A549 (cell line): ENCODE measurements around the gene HDHD5. TPM values are rescaled to one million over a fixed set of nuclear protein-coding genes. Genes with fewer than 3 reads are reported as not detected.

Experiments used
- ATAC-seq, 2 experiments: fragments of 200-7000 bp in 1 of 2; fragments of >200 bp in 1 of 2; cut with Nextera tagmentation in 1 of 2; cut with Tn5 transposase in 1 of 2; 3 replicates each; pipeline versions ENCODE4 v1.8.0 to v1.9.1; 2018 to 2020; ENCODE audit warnings: mild to moderate bottlenecking in 1 of 2, moderate library complexity in 1 of 2
- CTCF ChIA-PET: fragments of 300-600 bp; sonication (Branson Sonifier 250); formaldehyde crosslinking; extraction: SDS; loops from one replicate; lab custom pipeline; 2021; ENCODE audit warnings: antibody characterized with exemption, inconsistent platforms; lab: Yijun Ruan, JAX
- POLR2A ChIA-PET: fragments of 350-600 bp; formaldehyde crosslinking; extraction: SDS; loops from one replicate; lab custom pipeline; 2021; ENCODE audit warnings: antibody characterized with exemption, inconsistent platforms; lab: Yijun Ruan, JAX
- DNase-seq, 2 experiments: peaks; one replicate each; pipeline versions ENCODE4 v3.0.0 to v3.0.0-alpha.2; 2011 to 2016; ENCODE audit warnings: low read depth in 1 of 2, low spot score in 1 of 2
- FAIRE-seq: peaks from 2 replicates; lab custom pipeline; 2011; peaks lifted over from hg19 to GRCh38; lab: Jason Lieb, UNC
- H3K27ac ChIP-seq, 2 experiments: fragments of >200 bp; sonication (Bioruptor Twin); formaldehyde crosslinking; 3 replicates each; pipeline ENCODE4 v1.5.1; 2016 to 2017
- H3K4me1 ChIP-seq: fragments of >200 bp; sonication (Bioruptor Twin); formaldehyde crosslinking; 3 replicates; pipeline ENCODE4 v1.6.1; 2016
- H3K4me2 ChIP-seq: fragments of >200 bp; sonication (Bioruptor Twin); formaldehyde crosslinking; 3 replicates; pipeline ENCODE4 v1.6.1; 2016
- H3K4me3 ChIP-seq: fragments of >200 bp; sonication (Bioruptor Twin); formaldehyde crosslinking; 3 replicates; pipeline ENCODE4 v1.5.1; 2016
- H3K9me3 ChIP-seq: fragments of >200 bp; sonication (Bioruptor Twin); formaldehyde crosslinking; 3 replicates; pipeline ENCODE4 v1.6.1; 2016
- BCL3 ChIP-seq: fragments of >200 bp; sonication (Bioruptor Twin); formaldehyde crosslinking; IDR thresholded peaks from 3 replicates; pipeline ENCODE4 v1.6.1; 2016
- CBX2 ChIP-seq: fragments of 200-600 bp; sonication (generic); IDR thresholded peaks from 2 replicates; pipeline ENCODE4 v1.6.1; 2016; ENCODE audit warnings: low read depth, mild to moderate bottlenecking, borderline replicate concordance
- CBX8 ChIP-seq: fragments of 200-600 bp; sonication (generic); IDR thresholded peaks from 2 replicates; pipeline ENCODE4 v1.6.1; 2016
- CEBPB ChIP-seq, 2 experiments: fragments of >200 bp in 1 of 2; sonication (Bioruptor Twin) in 1 of 2; formaldehyde crosslinking in 1 of 2; IDR thresholded peaks; 2 replicates each; pipeline ENCODE4 v1.6.1; 2012 to 2016
- EHF ChIP-seq: fragments of 250-450 bp; sonication (Bioruptor Pico); IDR thresholded peaks from 2 replicates; pipeline ENCODE4 v1.5.0; 2020; ENCODE audit warnings: mild to moderate bottlenecking
- ESRRA ChIP-seq: fragments of 150-350 bp; IDR thresholded peaks from 2 replicates; pipeline ENCODE4 v1.6.1; 2014; ENCODE audit warnings: mild to moderate bottlenecking, low read length, borderline replicate concordance
- FOSB ChIP-seq: fragments of 250-450 bp; sonication (Bioruptor Pico); IDR thresholded peaks from 2 replicates; pipeline ENCODE4 v1.5.0; 2020; ENCODE audit warnings: mild to moderate bottlenecking, moderate library complexity
- FOSL2 ChIP-seq, 2 experiments: fragments of 450-650 bp in 1 of 2; fragments of >200 bp in 1 of 2; sonication (Bioruptor Twin) in 1 of 2; formaldehyde crosslinking; IDR thresholded peaks; 2 replicates each; pipeline versions ENCODE4 v1.5.0 to v1.6.1; 2016 to 2020; ENCODE audit warnings: mild to moderate bottlenecking in 1 of 2, moderate library complexity in 1 of 2
- FOXS1 ChIP-seq: fragments of 250-450 bp; sonication (Bioruptor Pico); IDR thresholded peaks from 2 replicates; pipeline ENCODE4 v1.5.0; 2020; ENCODE audit warnings: mild to moderate bottlenecking, moderate library complexity
- GATA3 ChIP-seq: IDR thresholded peaks from 2 replicates; pipeline ENCODE4 v1.6.1; 2012; ENCODE audit warnings: borderline replicate concordance
- HDAC2 ChIP-seq: fragments of 200-600 bp; sonication (generic); IDR thresholded peaks from 2 replicates; pipeline ENCODE4 v1.6.1; 2016
- JUN ChIP-seq, 2 experiments: fragments of >200 bp; sonication (Bioruptor Twin); formaldehyde crosslinking; IDR thresholded peaks; 2 replicates in 1 of 2; 3 replicates in 1 of 2; pipeline ENCODE4 v1.6.1; 2016 to 2017
- JUNB ChIP-seq: fragments of >200 bp; sonication (Bioruptor Twin); formaldehyde crosslinking; IDR thresholded peaks from 2 replicates; pipeline ENCODE4 v1.6.1; 2016
- MAFK ChIP-seq: fragments of 450-650 bp; IDR thresholded peaks from 2 replicates; pipeline ENCODE4 v1.6.1; 2014; ENCODE audit not compliant: partially characterized antibody
- MYC ChIP-seq: IDR thresholded peaks from 2 replicates; pipeline ENCODE4 v1.6.1; 2012; ENCODE audit warnings: mild to moderate bottlenecking, inconsistent platforms, low read length, improper control_type of control experiment, borderline replicate concordance
- NFE2L2 ChIP-seq: fragments of 150-350 bp; conservative IDR thresholded peaks from 2 replicates; pipeline ENCODE4 v1.6.1; 2014; ENCODE audit warnings: low read length
- NPAS2 ChIP-seq: fragments of 250-450 bp; sonication (Bioruptor Pico); IDR thresholded peaks from 2 replicates; pipeline ENCODE4 v1.8.0; 2022; ENCODE audit warnings: mild to moderate bottlenecking, moderate library complexity, borderline replicate concordance
- NR3C1 ChIP-seq: fragments of >200 bp; sonication (Bioruptor Twin); formaldehyde crosslinking; IDR thresholded peaks from 3 replicates; pipeline ENCODE4 v1.6.1; 2017
- PHF8 ChIP-seq: fragments of 200-600 bp; sonication (generic); IDR thresholded peaks from 2 replicates; pipeline ENCODE4 v1.6.1; 2016; ENCODE audit warnings: low read depth, mild to moderate bottlenecking, antibody characterized with exemption, moderate library complexity, borderline replicate concordance
- POLR2A ChIP-seq: IDR thresholded peaks from 2 replicates; pipeline ENCODE4 v1.6.1; 2012; ENCODE audit warnings: mild to moderate bottlenecking, low read length
- RAD21 ChIP-seq, 2 experiments: fragments of >200 bp in 1 of 2; sonication (Bioruptor Twin) in 1 of 2; formaldehyde crosslinking in 1 of 2; IDR thresholded peaks in 1 of 2; conservative IDR thresholded peaks in 1 of 2; 2 replicates in 1 of 2; 3 replicates in 1 of 2; pipeline ENCODE4 v1.6.1; 2012 to 2018; ENCODE audit warnings: inconsistent platforms in 1 of 2
- RARB ChIP-seq: fragments of 250-450 bp; sonication (Bioruptor Pico); IDR thresholded peaks from 2 replicates; pipeline ENCODE4 v1.8.0; 2021; ENCODE audit warnings: mild to moderate bottlenecking, moderate library complexity
- RCOR1 ChIP-seq: fragments of 150-350 bp; IDR thresholded peaks from 2 replicates; pipeline ENCODE4 v1.6.1; 2014; ENCODE audit warnings: antibody characterized with exemption, low read length, low read depth
- RNF2 ChIP-seq: fragments of 200-600 bp; sonication (generic); IDR thresholded peaks from 2 replicates; pipeline ENCODE4 v1.6.1; 2016; ENCODE audit warnings: low read depth, mild to moderate bottlenecking, antibody characterized with exemption, moderate library complexity, borderline replicate concordance
- ZFP36 ChIP-seq: fragments of 450-650 bp; IDR thresholded peaks from 2 replicates; pipeline ENCODE4 v1.6.1; 2014; ENCODE audit warnings: borderline replicate concordance; ENCODE audit not compliant: partially characterized antibody
- WGBS: methylation state at CpG from one replicate; pipeline ENCODE4 v1.1.6; 2017; ENCODE audit errors: missing lambda C conversion rate; 5-methylcytosine and 5-hydroxymethylcytosine counted together
- polyA plus RNA-seq, 4 experiments: library from polyadenylated mRNA; depleted of rRNA in 3 of 4; stranded (reverse); fragments of >200 nt; fragmentation: RNase III in 1 of 4; extraction: RNeasy Plus Mini Kit Qiagen cat#74134 plus additional on column Dnase treatment in 1 of 4; gene quantifications; 2 replicates in 3 of 4; 3 replicates in 1 of 4; pipeline ENCODE4 v1.2.3, GENCODE V29; 2011 to 2017
- TF ChIP-seq, protein P1 (sequence below): fragments of 200-600 bp; sonication (generic); IDR thresholded peaks from 2 replicates; pipeline ENCODE4 v1.6.1; 2016; ENCODE audit warnings: antibody characterized with exemption, mild to moderate bottlenecking, moderate library complexity
- TF ChIP-seq, protein P2 (sequence below): fragments of >200 bp; sonication (Bioruptor Twin); formaldehyde crosslinking; IDR thresholded peaks from 3 replicates; pipeline ENCODE4 v1.5.1; 2016
- TF ChIP-seq, protein P3 (sequence below): fragments of 250-450 bp; sonication (Bioruptor Pico); IDR thresholded peaks from 2 replicates; pipeline ENCODE4 v1.5.0; 2021; ENCODE audit warnings: mild to moderate bottlenecking, moderate library complexity, borderline replicate concordance
- TF ChIP-seq, protein P4 (sequence below): IDR thresholded peaks from 2 replicates; pipeline ENCODE4 v1.6.1; 2012
- TF ChIP-seq, protein P5 (sequence below): IDR thresholded peaks from 2 replicates; pipeline ENCODE4 v1.6.1; 2012

The HDHD5 gene
- polyA plus RNA-seq, 2 of the 4 experiments (the other 2 are of a cell fraction): 19.7 to 35.5 TPM

DNA sequence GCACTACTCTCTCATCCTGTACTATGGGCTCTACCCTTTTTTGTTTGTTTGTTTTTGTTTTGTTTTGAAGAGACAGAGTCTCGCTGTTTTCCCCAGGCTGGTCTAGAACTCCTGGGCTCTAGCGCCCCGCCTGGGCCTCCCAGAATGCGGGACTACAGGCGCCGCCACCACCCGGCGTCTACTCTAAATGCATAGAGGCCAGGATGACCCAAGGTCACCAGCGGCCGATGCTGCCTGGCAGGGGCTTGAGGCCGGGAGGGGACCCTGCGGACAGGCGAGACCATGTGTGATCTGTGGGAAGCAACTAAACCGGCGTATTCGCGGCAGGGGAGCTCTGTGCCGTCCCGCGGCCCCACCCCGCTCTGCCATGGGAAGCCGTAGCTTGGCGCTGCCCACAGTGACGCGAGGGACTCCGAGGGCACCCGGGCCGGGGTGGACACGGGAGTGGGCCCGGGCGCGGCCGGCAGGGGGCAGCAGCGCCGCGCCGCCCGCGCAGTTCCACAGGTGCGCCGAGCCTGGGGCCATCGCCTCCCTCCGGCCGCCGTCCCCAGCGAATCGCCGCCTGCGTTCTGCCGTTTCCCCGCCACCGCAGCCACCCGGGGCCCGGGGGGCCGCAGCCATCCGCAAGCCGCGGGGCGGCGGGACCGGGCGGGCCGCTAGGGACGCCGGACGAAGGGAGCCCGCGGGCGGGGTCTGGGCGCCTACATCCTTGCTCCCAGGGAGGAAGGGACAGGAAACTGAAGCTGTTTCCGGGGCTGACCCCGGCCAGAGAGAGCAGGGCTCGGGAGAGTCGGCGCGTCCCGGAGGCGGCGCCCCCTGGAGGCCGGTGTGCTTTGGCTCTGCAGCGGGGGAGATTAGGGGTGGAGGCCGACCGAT lies 12.3 kb upstream of the HDHD5 start:
- peak overlapping the region; percentile 75 for H3K4me2 ChIP-seq
- H3K4me1 ChIP-seq: no peaks in the 10 kb centered on the region
- ChIA-PET POLR2A (interaction anchor here (0.6 to 2.4 kb wide), 20 partner anchors 8 to 468 kb away, joined by 3 to 51 read pairs (median 5); partner anchors contain the start of gene HDHD5), CTCF (interaction anchor here (0.6 to 3.7 kb wide), 90 partner anchors 9 to 614 kb away, joined by 3 to 89 read pairs (median 5); partner anchors contain the start of genes ADA2 and HDHD5)
- peak; percentile 96 for ATAC-seq
- no peaks in the 10 kb centered on the region for H3K9me3 ChIP-seq
- FAIRE-seq: no peak
- 9% methylated on average over 10 of the region's 83 CpGs for WGBS
- H3K4me3 ChIP-seq: peak overlapping the region; percentile 64
- H3K27ac ChIP-seq: peak overlapping the region; percentile 97
- peak; percentile 77 to 84 for DNase-seq
- TF ChIP-seq, protein P1, sequence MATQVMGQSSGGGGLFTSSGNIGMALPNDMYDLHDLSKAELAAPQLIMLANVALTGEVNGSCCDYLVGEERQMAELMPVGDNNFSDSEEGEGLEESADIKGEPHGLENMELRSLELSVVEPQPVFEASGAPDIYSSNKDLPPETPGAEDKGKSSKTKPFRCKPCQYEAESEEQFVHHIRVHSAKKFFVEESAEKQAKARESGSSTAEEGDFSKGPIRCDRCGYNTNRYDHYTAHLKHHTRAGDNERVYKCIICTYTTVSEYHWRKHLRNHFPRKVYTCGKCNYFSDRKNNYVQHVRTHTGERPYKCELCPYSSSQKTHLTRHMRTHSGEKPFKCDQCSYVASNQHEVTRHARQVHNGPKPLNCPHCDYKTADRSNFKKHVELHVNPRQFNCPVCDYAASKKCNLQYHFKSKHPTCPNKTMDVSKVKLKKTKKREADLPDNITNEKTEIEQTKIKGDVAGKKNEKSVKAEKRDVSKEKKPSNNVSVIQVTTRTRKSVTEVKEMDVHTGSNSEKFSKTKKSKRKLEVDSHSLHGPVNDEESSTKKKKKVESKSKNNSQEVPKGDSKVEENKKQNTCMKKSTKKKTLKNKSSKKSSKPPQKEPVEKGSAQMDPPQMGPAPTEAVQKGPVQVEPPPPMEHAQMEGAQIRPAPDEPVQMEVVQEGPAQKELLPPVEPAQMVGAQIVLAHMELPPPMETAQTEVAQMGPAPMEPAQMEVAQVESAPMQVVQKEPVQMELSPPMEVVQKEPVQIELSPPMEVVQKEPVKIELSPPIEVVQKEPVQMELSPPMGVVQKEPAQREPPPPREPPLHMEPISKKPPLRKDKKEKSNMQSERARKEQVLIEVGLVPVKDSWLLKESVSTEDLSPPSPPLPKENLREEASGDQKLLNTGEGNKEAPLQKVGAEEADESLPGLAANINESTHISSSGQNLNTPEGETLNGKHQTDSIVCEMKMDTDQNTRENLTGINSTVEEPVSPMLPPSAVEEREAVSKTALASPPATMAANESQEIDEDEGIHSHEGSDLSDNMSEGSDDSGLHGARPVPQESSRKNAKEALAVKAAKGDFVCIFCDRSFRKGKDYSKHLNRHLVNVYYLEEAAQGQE: no peak
- TF ChIP-seq, protein P2, sequence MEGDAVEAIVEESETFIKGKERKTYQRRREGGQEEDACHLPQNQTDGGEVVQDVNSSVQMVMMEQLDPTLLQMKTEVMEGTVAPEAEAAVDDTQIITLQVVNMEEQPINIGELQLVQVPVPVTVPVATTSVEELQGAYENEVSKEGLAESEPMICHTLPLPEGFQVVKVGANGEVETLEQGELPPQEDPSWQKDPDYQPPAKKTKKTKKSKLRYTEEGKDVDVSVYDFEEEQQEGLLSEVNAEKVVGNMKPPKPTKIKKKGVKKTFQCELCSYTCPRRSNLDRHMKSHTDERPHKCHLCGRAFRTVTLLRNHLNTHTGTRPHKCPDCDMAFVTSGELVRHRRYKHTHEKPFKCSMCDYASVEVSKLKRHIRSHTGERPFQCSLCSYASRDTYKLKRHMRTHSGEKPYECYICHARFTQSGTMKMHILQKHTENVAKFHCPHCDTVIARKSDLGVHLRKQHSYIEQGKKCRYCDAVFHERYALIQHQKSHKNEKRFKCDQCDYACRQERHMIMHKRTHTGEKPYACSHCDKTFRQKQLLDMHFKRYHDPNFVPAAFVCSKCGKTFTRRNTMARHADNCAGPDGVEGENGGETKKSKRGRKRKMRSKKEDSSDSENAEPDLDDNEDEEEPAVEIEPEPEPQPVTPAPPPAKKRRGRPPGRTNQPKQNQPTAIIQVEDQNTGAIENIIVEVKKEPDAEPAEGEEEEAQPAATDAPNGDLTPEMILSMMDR: peak; percentile 79
- TF ChIP-seq CBX8: no peak
- TF ChIP-seq, protein P3, sequence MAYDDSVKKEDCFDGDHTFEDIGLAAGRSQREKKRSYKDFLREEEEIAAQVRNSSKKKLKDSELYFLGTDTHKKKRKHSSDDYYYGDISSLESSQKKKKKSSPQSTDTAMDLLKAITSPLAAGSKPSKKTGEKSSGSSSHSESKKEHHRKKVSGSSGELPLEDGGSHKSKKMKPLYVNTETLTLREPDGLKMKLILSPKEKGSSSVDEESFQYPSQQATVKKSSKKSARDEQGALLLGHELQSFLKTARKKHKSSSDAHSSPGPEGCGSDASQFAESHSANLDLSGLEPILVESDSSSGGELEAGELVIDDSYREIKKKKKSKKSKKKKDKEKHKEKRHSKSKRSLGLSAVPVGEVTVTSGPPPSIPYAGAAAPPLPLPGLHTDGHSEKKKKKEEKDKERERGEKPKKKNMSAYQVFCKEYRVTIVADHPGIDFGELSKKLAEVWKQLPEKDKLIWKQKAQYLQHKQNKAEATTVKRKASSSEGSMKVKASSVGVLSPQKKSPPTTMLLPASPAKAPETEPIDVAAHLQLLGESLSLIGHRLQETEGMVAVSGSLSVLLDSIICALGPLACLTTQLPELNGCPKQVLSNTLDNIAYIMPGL (CRISPR knock-in tag): no peak
- TF ChIP-seq CBX2: no peak
- no peak for TF ChIP-seq RARB
- peak; percentile 17 to 59 for TF ChIP-seq RAD21 (conservative IDR thresholded peaks at IDR 0.05 in 1 of 2, IDR thresholded peaks at IDR 0.05 in 1 of 2)
- TF ChIP-seq JUNB: no peak
- TF ChIP-seq MAFK: no peak
- TF ChIP-seq NR3C1: no peak
- TF ChIP-seq PHF8: peak; percentile 66; the same call in 1 of the 2 replicates
- no peak for TF ChIP-seq ESRRA
- TF ChIP-seq, protein P4, sequence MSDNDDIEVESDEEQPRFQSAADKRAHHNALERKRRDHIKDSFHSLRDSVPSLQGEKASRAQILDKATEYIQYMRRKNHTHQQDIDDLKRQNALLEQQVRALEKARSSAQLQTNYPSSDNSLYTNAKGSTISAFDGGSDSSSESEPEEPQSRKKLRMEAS: peak; percentile 34; the same call in 1 of the 2 replicates
- TF ChIP-seq RCOR1: no peak
- no peak for TF ChIP-seq MYC
- no peak for TF ChIP-seq NPAS2 (CRISPR knock-in tag)
- no peak for TF ChIP-seq HDAC2
- no peak for TF ChIP-seq CEBPB (IDR thresholded peaks at IDR 0.05)
- TF ChIP-seq FOXS1 (CRISPR knock-in tag): no peak
- no peak for TF ChIP-seq RNF2
- TF ChIP-seq POLR2A: peak; percentile 38
- no peak for TF ChIP-seq EHF (CRISPR knock-in tag)
- peak; percentile 48; the same call in 1 of the 3 replicates for TF ChIP-seq BCL3
- no peak for TF ChIP-seq ZFP36
- TF ChIP-seq FOSL2 (IDR thresholded peaks at IDR 0.05): no peak
- no peak for TF ChIP-seq FOSL2 (CRISPR knock-in tag; IDR thresholded peaks at IDR 0.05)
- TF ChIP-seq FOSB (CRISPR knock-in tag): no peak
- TF ChIP-seq, protein P5, sequence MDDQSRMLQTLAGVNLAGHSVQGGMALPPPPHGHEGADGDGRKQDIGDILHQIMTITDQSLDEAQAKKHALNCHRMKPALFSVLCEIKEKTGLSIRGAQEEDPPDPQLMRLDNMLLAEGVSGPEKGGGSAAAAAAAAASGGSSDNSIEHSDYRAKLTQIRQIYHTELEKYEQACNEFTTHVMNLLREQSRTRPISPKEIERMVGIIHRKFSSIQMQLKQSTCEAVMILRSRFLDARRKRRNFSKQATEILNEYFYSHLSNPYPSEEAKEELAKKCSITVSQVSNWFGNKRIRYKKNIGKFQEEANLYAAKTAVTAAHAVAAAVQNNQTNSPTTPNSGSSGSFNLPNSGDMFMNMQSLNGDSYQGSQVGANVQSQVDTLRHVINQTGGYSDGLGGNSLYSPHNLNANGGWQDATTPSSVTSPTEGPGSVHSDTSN: no peak
- TF ChIP-seq JUN (IDR thresholded peaks at IDR 0.05): peak; percentile 41 to 85; a peak in 3 of 5 replicates
- TF ChIP-seq GATA3: no peak
- no peak for TF ChIP-seq NFE2L2
